Measurements from ENCODE around the gene LIF.

The LIF gene

DNA sequence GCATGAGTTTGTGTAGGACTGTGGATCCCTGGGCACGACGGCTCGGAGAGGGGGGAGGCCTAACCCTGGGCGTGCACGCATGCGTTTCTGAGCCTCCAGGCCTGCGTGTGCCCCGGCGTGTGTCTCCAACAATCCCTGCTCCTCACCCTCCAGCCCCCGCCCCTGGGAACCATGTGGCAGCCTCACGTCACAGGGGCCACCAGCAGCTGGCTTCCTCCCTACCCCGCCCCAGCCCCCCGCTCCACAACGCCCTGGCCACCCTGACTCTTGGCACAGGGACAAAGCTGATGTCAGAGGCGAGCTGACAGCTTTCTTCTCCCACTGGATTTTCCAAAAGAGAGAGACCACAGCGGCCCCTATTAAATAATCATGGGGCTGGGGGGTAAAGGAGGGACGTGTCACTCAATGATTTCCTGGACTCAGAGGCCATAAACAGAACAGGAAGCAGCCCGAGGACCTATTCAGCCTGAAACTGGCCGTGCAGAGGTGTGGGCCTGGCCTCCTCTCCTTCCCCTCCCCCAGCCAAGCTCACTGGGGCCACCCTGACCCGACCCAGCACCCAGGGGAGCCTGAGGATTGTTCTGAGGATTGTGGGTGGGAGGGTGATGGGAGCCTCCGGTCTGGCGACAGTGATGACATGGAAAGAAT lies 6.8 kb upstream of the LIF start:
- no peak for DNase-seq (ENCODE audit: low read depth)
- no peak overlapping the region for H3K4me3 ChIP-seq (ENCODE audit: low read length)

GRCh38 chr22:30252411-30253204 lies 6.0 kb upstream of the LIF start:
- TF ChIP-seq CTCF (conservative IDR thresholded peaks at IDR 0.05; ENCODE audit: low read length) = no peak
- no peak overlapping the region for H3K4me3 ChIP-seq (ENCODE audit: low read length)
- DNase-seq (ENCODE audit: low read depth) = no peak

More for the DNA sequence above, 6.8 kb upstream of the LIF start:
- TF ChIP-seq CTCF (conservative IDR thresholded peaks at IDR 0.05; ENCODE audit: low read length) = no peak

DNA sequence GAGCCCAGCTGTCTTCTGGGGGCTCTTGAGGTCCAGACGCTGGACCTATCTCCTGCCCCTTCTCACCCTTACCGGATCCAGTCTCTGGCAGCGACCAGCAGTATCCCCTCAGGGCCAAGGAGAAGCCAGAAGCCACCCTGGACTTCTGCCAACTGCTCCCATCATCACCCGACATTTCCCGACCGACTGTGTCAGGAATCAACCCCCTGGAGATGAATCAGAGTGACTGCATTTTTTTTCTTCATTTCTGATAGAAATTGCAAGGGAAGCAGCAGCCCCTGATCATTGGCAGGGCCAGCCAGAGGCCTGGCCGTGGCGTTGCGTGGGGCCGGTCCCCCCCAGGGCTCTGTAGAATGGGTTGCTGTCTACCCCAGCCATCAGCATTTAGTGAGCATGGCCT lies 5.2 kb upstream of the LIF start:
- H3K4me3 ChIP-seq (ENCODE audit: low read length) = no peak overlapping the region
- no peak for DNase-seq (ENCODE audit: low read depth)
- TF ChIP-seq CTCF (conservative IDR thresholded peaks at IDR 0.05; ENCODE audit: low read length) = no peak

DNA sequence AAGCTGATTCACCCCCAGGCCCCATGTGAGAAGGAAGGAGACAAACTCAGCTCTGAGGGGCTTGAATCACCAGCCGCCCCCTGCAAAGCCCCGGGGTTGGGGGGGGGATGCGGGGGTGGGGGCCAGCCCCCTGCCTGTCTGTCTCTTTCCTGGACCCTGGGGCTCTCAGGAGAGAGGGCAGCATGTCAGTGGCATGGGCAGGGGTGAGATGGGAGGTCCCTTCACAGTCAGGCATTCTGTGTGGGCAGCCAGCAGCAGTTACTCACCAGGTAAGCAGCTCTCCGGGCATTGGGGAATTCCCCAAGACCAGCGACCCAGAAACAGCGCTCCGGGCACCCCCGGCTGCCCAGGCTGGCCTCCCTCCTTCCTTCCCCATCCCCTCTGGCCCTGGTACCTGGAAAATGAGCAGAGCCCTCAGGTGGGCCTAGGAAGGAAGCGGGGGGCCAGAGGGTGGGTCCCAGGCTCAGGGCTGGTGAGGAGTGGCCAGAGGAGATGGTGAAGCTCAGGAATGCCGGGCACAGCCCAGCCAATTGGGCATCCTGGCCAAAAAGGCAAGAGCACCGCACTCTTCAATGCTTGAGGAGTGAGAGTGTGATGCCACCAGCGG lies 4.2 kb upstream of the LIF start:
- H3K4me3 ChIP-seq (ENCODE audit: low read length) = no peak overlapping the region
- TF ChIP-seq CTCF (conservative IDR thresholded peaks at IDR 0.05; ENCODE audit: low read length) = no peak
- peak; percentile 38 for DNase-seq (ENCODE audit: low read depth)

- H3K4me3 ChIP-seq (ENCODE audit: low read length) = no peak overlapping the region
- no peak for DNase-seq (ENCODE audit: low read depth)
- TF ChIP-seq CTCF (conservative IDR thresholded peaks at IDR 0.05; ENCODE audit: low read length) = no peak
Measured at GRCh38 chr22:30250039-30250565, 3.5 kb upstream of the LIF start.

GRCh38 chr22:30249049-30250038 lies 2.8 kb upstream of the LIF start:
- DNase-seq (ENCODE audit: low read depth) = no peak
- no peak overlapping the region for H3K4me3 ChIP-seq (ENCODE audit: low read length)
- no peak for TF ChIP-seq CTCF (conservative IDR thresholded peaks at IDR 0.05; ENCODE audit: low read length)
